Nucleus accumbens (tissue), 56 donors: ENCODE measurements around the gene CBLN4.

Source experiments
- DNase-seq, 56 donors: peaks; one replicate each; lab custom pipeline; 2025; lab: John Stamatoyannopoulos, UW

The CBLN4 gene

GRCh38 chr20:55947701-55948100 lies 57.6 kb downstream of the CBLN4 start:
- DNase-seq, result no peak
